GM20000 (cell line): ENCODE measurements around the gene SDK2.

Source experiments
- DNase-seq: peaks from one replicate; pipeline ENCODE4 v3.0.0; 2012; ENCODE audit warnings: low spot score
- CTCF ChIP-seq: IDR thresholded peaks from 2 replicates; pipeline ENCODE4 v1.5.1; 2012; ENCODE audit warnings: mild to moderate bottlenecking, control low read depth; ENCODE audit errors: extremely low read depth, missing control alignments

The SDK2 gene

GRCh38 chr17:73397856-73398540 is 246.2 kb downstream of the SDK2 start:
- no peak for DNase-seq
- no peak for TF ChIP-seq CTCF

GRCh38 chr17:73397278-73397826 is 246.9 kb downstream of the SDK2 start:
- TF ChIP-seq CTCF = no peak
- DNase-seq = no peak

GRCh38 chr17:73396431-73397277 is 247.6 kb downstream of the SDK2 start:
- DNase-seq = no peak
- no peak for TF ChIP-seq CTCF

GRCh38 chr17:73394512-73395450 is 249.5 kb downstream of the SDK2 start:
- DNase-seq = no peak
- no peak for TF ChIP-seq CTCF

GRCh38 chr17:73393962-73394361 is 250.3 kb downstream of the SDK2 start:
- TF ChIP-seq CTCF = no peak
- no peak for DNase-seq

- DNase-seq = no peak
- no peak for TF ChIP-seq CTCF
These were observed 250.9 kb downstream of the SDK2 start for GRCh38 chr17:73393381-73393780.
